CD14-positive monocyte (primary cell): ENCODE data around the gene DMRT1. TPM values are rescaled to one million over a fixed set of nuclear protein-coding genes. Genes with fewer than 3 reads are reported as not detected.

Source experiments
- DNase-seq, 3 donors: peaks; one replicate each; pipeline ENCODE4 v3.0.0-alpha.2; 2011 to 2022
- H2AFZ ChIP-seq: 2 replicates; pipeline ENCODE4 v1.6.0; 2012; ENCODE audit warnings: mild to moderate bottlenecking, low read depth, low read length, inconsistent platforms; ENCODE audit not compliant: insufficient read depth, poor library complexity, severe bottlenecking
- H3K27ac ChIP-seq, 2 donors: 1 replicate in 1 of 2; 2 replicates in 1 of 2; pipeline ENCODE4 v1.5.1; 2012 to 2013; ENCODE audit warnings: low read length in 2 of 2, control low read depth in 1 of 2, inconsistent platforms in 1 of 2, low read depth in 1 of 2, mild to moderate bottlenecking in 1 of 2
- H3K27me3 ChIP-seq, 2 donors: one replicate each; pipeline versions ENCODE4 v1.6.0 to v1.6.1; 2011 to 2013; ENCODE audit warnings: low read length in 2 of 2; ENCODE audit not compliant: control insufficient read depth in 2 of 2, insufficient read depth in 2 of 2
- H3K36me3 ChIP-seq, 2 donors: replicated peaks in 1 of 2; 1 replicate in 1 of 2; 2 replicates in 1 of 2; pipeline versions ENCODE4 v1.5.1 to v1.6.1; 2012 to 2013; ENCODE audit warnings: low read length in 2 of 2, control low read depth in 1 of 2, inconsistent platforms in 1 of 2, mild to moderate bottlenecking in 1 of 2; ENCODE audit not compliant: insufficient read depth in 2 of 2, control insufficient read depth in 1 of 2
- H3K4me1 ChIP-seq, 2 donors: 1 replicate in 1 of 2; 2 replicates in 1 of 2; pipeline versions ENCODE4 v1.5.1 to v1.6.1; 2012 to 2013; ENCODE audit warnings: low read length in 2 of 2, control low read depth in 1 of 2, inconsistent platforms in 1 of 2, mild to moderate bottlenecking in 1 of 2, moderate library complexity in 1 of 2; ENCODE audit not compliant: insufficient read depth in 2 of 2, control insufficient read depth in 1 of 2
- H3K4me2 ChIP-seq: replicated peaks from 2 replicates; pipeline ENCODE3; 2012; ENCODE audit warnings: low read length, moderate library complexity, mild to moderate bottlenecking; ENCODE audit not compliant: poor library complexity, severe bottlenecking; ENCODE audit errors: extremely low read depth
- H3K4me3 ChIP-seq, 3 experiments: fragments of 200-600 bp in 1 of 3; sonication (generic) in 1 of 3; replicated peaks in 1 of 3; 1 replicate in 2 of 3; 2 replicates in 1 of 3; pipeline ENCODE4 v1.5.1; 2011 to 2013; ENCODE audit warnings: low read length in 3 of 3, mild to moderate bottlenecking in 3 of 3, control low read depth in 2 of 3, low read depth in 2 of 3, inconsistent platforms in 1 of 3, moderate library complexity in 1 of 3
- H3K79me2 ChIP-seq: 2 replicates; pipeline ENCODE4 v1.6.0; 2012; ENCODE audit warnings: mild to moderate bottlenecking, control low read depth, inconsistent platforms, low read length, moderate library complexity; ENCODE audit not compliant: insufficient read depth
- H3K9ac ChIP-seq: 2 replicates; pipeline ENCODE4 v1.6.0; 2017; ENCODE audit warnings: low read length, mild to moderate bottlenecking; ENCODE audit not compliant: insufficient read depth, poor library complexity, severe bottlenecking
- H3K9me3 ChIP-seq, 2 donors: replicated peaks in 1 of 2; 1 replicate in 1 of 2; 2 replicates in 1 of 2; pipeline versions ENCODE4 v1.5.1 to v1.6.1; 2012 to 2013; ENCODE audit warnings: low read length in 2 of 2, control low read depth in 1 of 2; ENCODE audit not compliant: control insufficient read depth in 1 of 2, insufficient read depth in 1 of 2
- H4K20me1 ChIP-seq: 2 replicates; pipeline ENCODE4 v1.6.0; 2012; ENCODE audit warnings: mild to moderate bottlenecking, low read length, control low read depth, moderate library complexity; ENCODE audit not compliant: insufficient read depth
- H3K27ac Mint-ChIP-seq, 7 donors: one replicate each; pipeline ENCODE4 v1.8.0; 2020; ENCODE audit warnings: mild to moderate bottlenecking in 7 of 7, mixed read lengths in 7 of 7, moderate library complexity in 6 of 7, inconsistent platforms in 2 of 7
- H3K27me3 Mint-ChIP-seq, 3 donors: one replicate each; pipeline ENCODE4 v1.8.0; 2021 to 2022; ENCODE audit warnings: low read depth in 3 of 3, mild to moderate bottlenecking in 3 of 3, mixed read lengths in 3 of 3, moderate library complexity in 3 of 3, inconsistent platforms in 1 of 3
- H3K36me3 Mint-ChIP-seq, 2 donors: one replicate each; pipeline ENCODE4 v1.8.0; 2020; ENCODE audit warnings: mixed read lengths in 2 of 2, inconsistent platforms in 1 of 2, mild to moderate bottlenecking in 1 of 2
- H3K4me1 Mint-ChIP-seq: one replicate; pipeline ENCODE4 v1.8.0; 2020; ENCODE audit warnings: mild to moderate bottlenecking, mixed read lengths
- H3K4me3 Mint-ChIP-seq, 2 donors: one replicate each; pipeline ENCODE4 v1.8.0; 2020; ENCODE audit warnings: mild to moderate bottlenecking in 2 of 2, mixed read lengths in 2 of 2, moderate library complexity in 1 of 2
- H3K9me3 Mint-ChIP-seq, 7 donors: one replicate each; pipeline ENCODE4 v1.8.0; 2020 to 2022; ENCODE audit warnings: mixed read lengths in 7 of 7, mild to moderate bottlenecking in 6 of 7, moderate library complexity in 6 of 7, inconsistent platforms in 2 of 7
- CTCF ChIP-seq: fragments of 200-600 bp; IDR thresholded peaks from one replicate; pipeline ENCODE4 v1.8.0; 2022; ENCODE audit warnings: antibody characterized with exemption, mild to moderate bottlenecking
- WGBS: methylation state at CpG from one replicate; pipeline ENCODE4 v1.1.5; 2013; ENCODE audit warnings: missing lambda C conversion rate; ENCODE audit not compliant: insufficient coverage; 5-methylcytosine and 5-hydroxymethylcytosine counted together
- intact Hi-C, 2 donors: fragments of 100-400 bp; cut with micrococcal nuclease; formaldehyde crosslinking; loops; one replicate each; pipeline versions ENCODE4 v1.15.0 to v1.15.1; 2023
- polyA plus RNA-seq, 3 donors: library from polyadenylated mRNA; depleted of rRNA in 1 of 3; unstranded in 2 of 3; stranded (reverse) in 1 of 3; fragments of 300-500 nt in 2 of 3; fragments of >200 nt in 1 of 3; fragmentation: Illumina TruSeq in 2 of 3; gene quantifications; 1 replicate in 2 of 3; 2 replicates in 1 of 3; pipeline ENCODE4 v1.2.3, GENCODE V29; 2012 to 2021

Gene DMRT1
- polyA plus RNA-seq, 3 donors = not detected

- Histone ChIP-seq H3K9me3 (peaks cover 0 to 36% of the 10 kb centered on the region in 2 donors), H3K9ac (no peak overlapping the region), H3K4me1 (peaks cover 4 to 17% of the 10 kb centered on the region in 2 donors), H4K20me1 (no peaks in the 10 kb centered on the region), H2AFZ (no peak overlapping the region), H3K36me3 (no peaks in the 10 kb centered on the region), H3K79me2 (no peaks in the 10 kb centered on the region), H3K4me2 (no peak overlapping the region), H3K27ac (no peak overlapping the region), H3K27me3 (peaks cover 83 to 93% of the 10 kb centered on the region in 2 donors), H3K4me3 (no peak overlapping the region)
- no peak for DNase-seq
- Mint-ChIP-seq H3K4me3 (peak overlapping the region in 1 of 2 donors; percentile 85), H3K27ac (no peak overlapping the region), H3K9me3 (peaks cover 0 to 17% (median 5%) of the 10 kb centered on the region in 7 donors), H3K4me1 (peaks cover 23% of the 10 kb centered on the region), H3K36me3 (peaks cover 0 to 13% of the 10 kb centered on the region in 2 donors), H3K27me3 (peaks cover 86 to 94% (median 91%) of the 10 kb centered on the region in 3 donors)
- intact Hi-C loops = no loop called here
- no peak for TF ChIP-seq CTCF
- no CpG with 5 or more reads among the region's 4 CpGs for WGBS
Measured at GRCh38 chr9:980640-981039, 139.1 kb downstream of the DMRT1 start.

GRCh38 chr9:981491-981898 lies 140.0 kb downstream of the DMRT1 start:
- Histone ChIP-seq H3K27ac (no peak overlapping the region), H3K9ac (no peak overlapping the region), H3K4me2 (no peak overlapping the region), H3K36me3 (no peaks in the 10 kb centered on the region), H3K4me1 (peaks cover 0 to 10% of the 10 kb centered on the region in 2 donors), H3K27me3 (peaks cover 83 to 93% of the 10 kb centered on the region in 2 donors), H3K4me3 (no peak overlapping the region), H2AFZ (no peak overlapping the region), H3K79me2 (no peaks in the 10 kb centered on the region), H3K9me3 (peaks cover 0 to 32% of the 10 kb centered on the region in 2 donors), H4K20me1 (no peaks in the 10 kb centered on the region)
- TF ChIP-seq CTCF = no peak
- Mint-ChIP-seq H3K4me1 (peaks cover 17% of the 10 kb centered on the region), H3K9me3 (peaks cover 0 to 15% (median 2%) of the 10 kb centered on the region in 7 donors), H3K27ac (no peak overlapping the region), H3K4me3 (peak overlapping the region in 1 of 2 donors; percentile 85), H3K27me3 (peaks cover 83 to 94% (median 90%) of the 10 kb centered on the region in 3 donors), H3K36me3 (peaks cover 0 to 10% of the 10 kb centered on the region in 2 donors)
- DNase-seq = no peak
- WGBS = 9% methylated on average over 15 of the region's 16 CpGs
- intact Hi-C loops = no loop called here
